GM18502 (cell line): Measurements from ENCODE around the gene VKORC1.

Experiments
- ATAC-seq: cut with Tn5 transposase; IDR thresholded peaks from one replicate; pipeline ENCODE4 v1.9.1; 2021; ENCODE audit warnings: mild to moderate bottlenecking; ENCODE audit not compliant: unreplicated experiment, poor library complexity

The VKORC1 gene

DNA sequence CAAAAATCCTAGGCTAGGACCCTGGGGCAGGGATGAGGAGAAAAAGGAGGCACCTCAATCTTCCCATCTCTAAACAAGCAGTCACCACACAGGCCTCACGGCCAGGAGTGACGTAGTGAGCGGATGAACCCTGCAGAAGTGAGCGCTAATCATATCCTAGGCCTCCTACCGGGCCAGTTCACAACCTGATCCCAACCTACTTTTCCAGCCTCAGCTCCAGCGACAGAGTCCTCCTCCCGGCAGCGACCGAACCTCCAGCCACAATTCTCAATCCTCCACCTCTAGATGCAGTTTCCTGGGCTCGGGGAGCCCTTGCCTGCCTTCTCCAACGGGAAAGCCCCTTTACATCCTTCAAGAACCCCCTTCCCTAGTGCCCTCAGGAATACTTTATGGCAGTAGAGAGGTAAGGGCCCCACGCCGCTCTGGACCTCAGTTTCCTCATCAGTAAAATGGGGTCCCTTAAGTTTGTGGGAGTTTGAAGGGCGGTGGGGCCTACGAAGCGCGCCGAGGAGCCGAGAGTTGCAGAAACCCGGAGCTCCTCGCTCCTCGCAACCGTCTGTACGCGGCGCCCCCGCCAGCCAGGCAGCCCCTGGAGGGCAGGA, 22.0 kb downstream of the VKORC1 start:
- ATAC-seq: peak; percentile 3

DNA sequence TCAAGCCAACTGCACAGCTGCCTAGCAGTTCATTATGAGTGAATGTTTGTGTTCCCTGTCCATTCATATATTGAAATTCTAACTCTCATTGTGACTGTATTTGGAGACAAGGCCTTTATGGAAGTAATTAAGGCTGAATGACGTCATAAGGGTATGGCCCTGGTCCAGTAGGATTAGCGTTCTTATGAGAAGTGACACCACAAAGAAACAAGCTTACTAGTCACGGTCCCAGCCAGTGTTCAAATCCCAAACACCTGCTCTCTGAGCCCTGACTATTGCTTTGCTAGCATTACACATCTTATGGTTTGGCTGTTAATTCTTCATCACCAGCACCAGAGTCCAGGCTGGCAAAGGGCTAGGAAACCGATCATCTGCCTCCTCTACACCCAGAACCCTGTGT, 22.7 kb downstream of the VKORC1 start:
- no peak for ATAC-seq

DNA sequence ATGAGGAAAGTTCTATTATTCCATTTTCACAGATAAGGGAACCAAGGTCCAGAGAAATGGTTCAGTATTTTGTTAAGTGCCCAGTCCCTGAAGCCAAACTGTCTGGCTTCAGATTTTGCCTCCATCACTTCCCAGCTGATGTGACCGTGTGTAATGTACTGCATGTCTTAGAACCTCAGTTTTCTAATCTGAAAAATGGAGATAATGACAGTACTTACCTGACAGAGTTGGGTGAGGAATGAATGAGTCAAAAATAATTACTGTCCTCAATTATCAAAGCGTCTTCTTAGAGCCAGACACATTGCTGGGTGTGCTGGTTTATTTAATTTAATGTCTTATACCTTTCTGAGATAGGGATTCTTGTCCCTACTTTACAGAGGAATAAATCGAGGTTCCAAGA, 27.3 kb downstream of the VKORC1 start:
- no peak for ATAC-seq

DNA sequence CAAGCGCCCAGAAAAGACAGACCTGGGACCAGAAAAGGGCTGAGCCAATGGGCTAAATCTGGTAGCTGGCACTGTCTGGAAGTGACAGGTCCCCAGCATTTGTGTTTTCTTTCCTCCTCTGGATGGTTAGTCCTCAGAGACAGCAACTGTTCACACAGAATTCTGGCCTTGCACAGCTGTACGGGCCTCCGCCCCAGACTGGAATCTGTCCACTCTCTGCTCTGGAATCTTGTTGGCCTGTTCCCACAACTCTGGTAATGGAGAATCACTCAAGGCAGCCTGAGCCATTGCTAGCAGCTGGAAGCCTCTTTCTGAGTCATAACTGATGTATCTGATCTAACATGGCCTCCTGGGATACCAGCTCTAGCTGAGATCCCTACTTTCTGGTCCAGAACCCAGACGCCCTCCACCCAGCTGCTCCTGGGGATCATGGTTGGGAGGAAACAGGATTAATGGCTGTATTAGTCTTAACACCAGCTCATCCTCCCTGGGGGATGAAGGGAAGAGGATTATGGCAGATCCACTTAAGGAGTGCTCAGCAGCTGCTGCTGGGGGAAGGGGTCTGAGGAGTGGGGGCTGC, 29.6 kb downstream of the VKORC1 start:
- no peak for ATAC-seq

DNA sequence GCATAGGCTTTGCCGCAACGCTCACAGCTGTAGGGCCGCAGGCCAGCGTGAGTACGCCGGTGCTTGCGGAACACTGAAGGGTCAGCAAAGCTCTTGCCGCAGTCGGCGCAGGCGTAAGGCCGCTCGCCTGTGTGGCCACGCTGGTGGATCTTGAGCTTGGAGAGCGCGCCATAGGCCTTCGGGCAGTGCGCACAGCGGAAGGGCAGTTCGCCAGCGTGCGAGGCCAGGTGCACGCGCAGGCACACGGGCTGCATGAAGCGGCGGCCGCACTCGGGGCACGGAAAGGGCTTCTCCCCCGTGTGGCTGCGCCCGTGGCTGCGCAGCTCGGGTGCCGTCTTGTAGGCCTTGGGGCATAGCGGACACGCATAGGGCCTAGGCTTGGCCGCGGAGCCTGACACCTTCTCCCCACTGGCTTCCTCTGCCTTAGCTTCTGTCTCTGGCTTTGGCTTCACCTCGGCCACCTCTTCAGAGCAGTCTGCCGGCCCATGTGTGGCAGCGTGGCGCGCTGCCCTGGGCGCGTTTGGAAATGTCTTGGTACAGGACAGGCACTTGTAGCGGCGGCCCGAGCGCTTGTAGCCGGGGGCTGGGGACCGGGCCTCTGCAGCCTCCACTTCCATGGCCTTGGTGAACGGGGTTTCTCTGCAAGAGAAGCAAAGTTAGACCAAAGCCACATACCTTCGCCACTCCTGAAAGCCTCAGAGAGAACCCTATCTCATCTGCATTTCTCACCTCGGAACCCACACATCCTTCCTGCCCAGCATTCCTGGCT, 30.6 kb downstream of the VKORC1 start:
- ATAC-seq: no peak

DNA sequence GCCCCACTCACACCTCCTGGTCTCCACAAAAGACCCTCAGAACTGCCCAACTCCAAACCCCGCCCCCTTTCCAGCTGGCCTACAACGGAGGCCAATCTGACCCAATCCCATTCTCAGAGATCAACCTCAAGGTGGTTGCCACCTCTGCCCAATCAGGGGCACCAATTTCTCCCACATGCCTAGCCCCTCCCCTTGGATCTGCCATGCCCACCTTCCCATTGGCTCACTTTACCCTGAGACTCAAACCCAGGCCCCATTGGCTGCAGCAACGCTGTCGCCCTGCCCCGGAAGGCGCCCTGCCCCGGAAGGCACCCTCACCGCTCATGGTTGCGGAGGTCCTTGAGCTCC, 31.1 kb downstream of the VKORC1 start:
- ATAC-seq: no peak

DNA sequence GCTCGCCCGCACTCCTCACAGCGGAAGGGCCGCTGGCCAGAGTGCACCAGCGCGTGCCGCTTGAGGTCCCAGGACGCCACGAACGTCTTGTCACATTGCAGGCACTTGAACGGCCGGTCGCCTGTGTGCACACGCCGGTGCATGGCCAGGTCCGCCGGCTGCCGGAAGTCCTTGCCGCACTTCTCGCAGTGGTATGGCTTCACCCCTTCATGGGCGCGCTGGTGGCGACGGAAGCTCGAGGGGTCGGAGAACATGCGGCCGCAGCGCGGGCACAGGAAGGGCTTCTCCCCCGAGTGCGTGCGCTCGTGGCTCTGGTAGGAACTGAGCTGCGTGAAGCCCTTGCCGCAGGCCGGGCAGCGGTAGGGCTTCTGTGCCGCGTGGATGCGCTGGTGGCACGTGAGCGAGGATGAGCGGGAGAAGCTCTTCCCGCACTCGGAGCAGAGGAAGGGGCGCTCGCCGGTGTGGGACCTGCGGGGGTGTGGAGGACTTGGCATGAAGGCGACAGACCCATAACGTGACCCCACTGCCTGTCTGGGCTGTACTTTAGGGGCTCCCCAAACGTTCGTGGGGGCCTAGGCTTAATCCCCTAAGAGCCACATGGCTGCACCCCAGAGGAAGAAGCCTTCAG, 32.7 kb downstream of the VKORC1 start:
- no peak for ATAC-seq

DNA sequence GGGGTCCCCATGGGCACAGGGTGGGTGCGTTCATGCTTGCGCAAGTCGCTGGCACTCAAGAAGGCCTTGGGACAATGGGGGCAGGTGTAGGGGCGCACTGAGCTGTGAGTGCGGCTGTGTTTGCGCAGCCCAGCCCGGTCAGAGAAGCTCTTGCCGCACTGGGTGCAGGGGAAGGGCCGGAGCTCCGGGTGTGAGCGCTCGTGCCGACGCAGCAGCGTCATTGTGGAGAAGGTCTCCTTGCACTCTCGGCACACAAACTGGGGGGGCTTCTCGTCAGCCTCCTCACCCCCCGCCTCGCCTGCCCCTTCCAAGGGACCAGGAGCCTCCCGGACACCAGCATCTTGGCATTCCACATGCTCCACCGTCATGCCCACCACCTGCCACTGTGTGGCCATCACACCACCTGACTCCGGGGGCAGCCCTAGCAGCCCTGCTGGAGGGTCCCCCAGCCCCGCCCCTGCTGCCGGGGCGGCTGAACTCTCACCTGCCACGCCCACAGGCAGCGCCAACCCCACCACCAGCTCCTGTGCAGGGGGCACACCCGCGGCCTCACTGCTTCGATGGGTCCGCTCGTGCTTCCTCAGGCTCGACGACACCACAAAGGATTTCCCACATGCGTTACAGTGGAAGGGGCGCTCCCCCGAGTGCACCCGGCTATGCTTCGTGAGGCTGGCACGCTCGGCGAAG, 33.3 kb downstream of the VKORC1 start:
- ATAC-seq: no peak

DNA sequence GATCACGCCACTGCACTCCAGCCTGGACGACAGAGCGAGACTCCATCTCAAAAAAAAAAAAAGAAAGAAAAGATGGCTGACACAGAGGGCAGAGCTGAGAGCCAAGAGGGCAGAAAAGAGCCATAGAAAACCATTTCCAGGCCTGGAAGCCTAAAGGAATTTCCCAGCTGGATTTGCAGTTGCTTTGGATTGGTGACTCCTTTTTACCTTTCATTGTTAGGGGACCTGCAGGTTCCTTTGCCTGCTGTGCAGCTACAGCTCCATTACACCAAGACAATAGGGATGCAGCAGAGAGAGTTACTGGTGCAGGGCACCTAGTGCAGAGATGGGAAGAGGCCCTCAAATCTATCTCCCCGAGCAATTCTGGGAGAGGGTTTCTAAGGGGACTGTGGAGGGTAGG, 39.0 kb downstream of the VKORC1 start:
- no peak for ATAC-seq

DNA sequence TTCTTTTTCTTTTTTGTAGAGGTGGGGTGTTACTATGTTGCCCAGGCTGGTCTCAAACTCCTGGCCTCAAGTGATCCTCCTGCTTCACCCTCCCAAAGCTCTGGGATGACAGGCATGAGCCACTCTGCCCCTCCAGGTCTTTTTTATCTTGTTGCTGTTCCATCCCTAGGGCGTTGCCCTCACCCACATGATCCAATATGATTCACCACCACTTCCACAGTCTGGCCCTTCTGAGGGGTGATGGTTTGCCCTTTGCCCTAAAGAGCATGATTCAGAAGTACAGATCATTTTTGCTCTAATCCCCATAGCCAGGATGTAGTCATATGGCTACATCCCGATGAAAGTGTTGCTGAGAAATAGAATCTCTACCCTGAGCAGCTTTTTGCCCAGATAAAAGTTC, 42.5 kb downstream of the VKORC1 start:
- no peak for ATAC-seq

DNA sequence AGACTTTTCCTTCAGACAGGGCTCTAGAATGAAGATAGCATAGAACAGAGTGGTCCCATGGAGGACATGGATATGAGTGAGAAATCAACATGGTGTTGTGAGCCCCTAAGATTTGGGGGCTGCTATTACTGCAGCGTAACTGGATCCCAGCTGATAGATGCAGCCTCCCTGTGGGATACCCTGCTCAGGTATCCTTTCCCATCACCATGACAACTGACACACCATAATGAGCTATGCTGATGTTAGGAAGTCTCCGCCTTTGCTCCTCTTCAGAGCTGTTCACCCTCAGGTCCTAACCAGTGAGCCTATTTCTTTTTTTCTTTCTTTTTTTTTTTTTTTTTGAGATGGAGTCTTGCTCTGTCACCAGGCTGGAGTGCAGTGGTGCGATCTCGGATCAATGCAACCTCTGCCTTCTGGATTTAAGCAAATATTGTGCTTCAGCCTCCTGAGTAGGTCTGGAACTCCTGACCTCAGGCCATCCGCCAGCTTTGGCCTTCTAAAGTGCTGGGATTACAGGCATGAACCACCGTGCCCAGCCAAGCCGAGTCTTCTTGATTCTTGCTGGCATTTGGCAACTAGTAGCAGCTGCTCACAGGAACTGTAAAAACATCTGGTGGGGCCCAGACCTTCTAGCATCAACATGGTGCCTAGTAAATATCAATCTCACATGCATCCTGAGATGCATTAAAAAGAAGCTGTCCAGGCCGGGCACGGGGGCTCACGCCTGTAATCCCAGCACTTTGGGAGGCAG, 44.1 kb downstream of the VKORC1 start:
- ATAC-seq: no peak

DNA sequence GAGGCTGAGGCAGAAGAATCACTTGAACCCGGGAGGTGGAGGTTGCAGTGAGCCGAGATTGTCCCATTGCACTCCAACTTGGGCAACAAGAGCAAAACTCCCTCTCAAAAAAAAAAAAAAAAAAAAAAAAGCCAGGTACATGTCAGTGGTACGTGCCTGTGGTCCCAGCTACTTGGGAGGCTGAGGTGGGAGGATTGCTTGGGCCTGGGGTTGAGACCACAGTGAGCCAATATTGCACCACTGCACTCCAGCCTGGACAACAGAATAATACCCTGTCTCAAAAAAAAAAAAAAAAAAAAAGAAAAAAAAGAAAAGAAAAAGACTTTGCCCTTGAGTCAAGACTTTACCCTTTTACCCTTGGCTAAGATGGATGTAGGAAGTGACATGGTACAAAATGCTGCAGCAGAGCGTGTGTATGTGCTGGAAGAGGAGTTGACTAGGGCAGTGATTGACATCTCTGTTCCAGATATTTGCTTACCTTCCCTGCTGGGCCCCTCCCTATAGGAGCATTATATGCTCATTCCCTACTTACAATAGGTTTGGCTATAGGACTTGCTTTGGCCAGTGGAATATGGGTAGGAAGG, 50.6 kb downstream of the VKORC1 start:
- no peak for ATAC-seq

DNA sequence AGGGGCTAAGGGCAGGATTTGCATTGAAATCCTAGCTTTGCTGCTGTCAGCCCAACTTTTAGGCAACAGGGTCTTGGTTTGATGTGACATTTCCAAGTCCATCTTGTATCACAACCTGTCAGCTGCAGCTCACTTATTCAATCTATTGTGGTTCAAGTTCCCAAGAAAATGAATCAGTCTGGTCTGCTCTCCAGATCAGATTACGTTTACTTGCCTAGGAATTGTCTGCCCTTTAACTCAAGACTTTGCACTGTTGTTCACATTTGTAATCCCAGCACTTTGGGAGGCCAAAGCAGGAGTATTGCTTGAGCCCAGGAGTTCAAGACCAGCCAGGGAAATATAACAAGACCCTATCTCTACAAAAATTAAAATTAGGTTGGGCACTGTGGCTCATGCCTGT, 51.2 kb downstream of the VKORC1 start:
- no peak for ATAC-seq

DNA sequence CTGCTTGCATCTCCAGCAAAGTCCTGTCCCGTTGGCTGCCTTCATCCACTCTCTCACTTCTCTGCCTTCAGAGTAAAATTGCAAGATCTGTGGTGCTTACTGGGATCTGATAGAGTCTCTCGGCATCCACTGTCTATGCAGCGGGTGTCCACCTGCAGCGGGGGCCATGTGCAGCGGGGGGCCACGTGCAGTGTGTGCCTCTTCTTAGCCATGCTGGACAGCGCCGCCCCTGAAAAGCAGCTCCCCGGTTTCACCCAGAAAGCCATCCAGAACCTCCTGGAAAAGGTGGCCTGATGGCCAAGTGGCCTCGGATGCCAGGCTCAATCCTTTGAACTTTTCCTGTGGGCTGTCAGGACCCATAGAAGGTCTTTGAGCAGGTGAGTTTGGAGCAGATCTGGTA, 51.7 kb downstream of the VKORC1 start:
- ATAC-seq: no peak
